ENCODE data around the gene PSMF1. TPM values are rescaled to one million over a fixed set of nuclear protein-coding genes. Genes with fewer than 3 reads are reported as not detected.
"Not testable (repeated sequence)": the region's sequence is repeated elsewhere in the genome, so short reads cannot be mapped to it uniquely, and the experiment has no call there.

PSMF1 gene
- polyA plus RNA-seq, 3 donors: 117 to 136 (median 119) TPM

DNA sequence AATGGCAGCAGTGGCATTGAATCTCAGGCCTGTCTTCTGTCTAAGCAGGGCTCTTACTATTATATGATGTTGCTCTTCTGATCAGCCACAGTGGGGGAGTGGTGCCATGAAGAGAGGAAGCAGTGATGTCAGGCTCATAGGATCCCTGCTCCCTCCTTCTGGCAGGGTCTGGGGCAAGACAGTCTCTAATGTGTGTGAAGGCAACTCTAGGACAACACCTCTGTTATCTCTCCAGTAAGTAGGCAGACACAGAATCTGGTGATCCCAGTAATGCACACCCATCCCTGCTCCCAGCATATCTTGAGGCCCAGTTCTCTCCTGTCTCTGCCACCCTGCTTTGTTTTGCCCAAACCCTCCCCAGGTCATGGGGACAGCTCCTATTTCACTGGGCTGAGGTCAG, 93.6 kb downstream of the PSMF1 start:
- DNase-seq (ENCODE audit: low read depth in 3 of 3, low spot score in 2 of 3): no peak

DNA sequence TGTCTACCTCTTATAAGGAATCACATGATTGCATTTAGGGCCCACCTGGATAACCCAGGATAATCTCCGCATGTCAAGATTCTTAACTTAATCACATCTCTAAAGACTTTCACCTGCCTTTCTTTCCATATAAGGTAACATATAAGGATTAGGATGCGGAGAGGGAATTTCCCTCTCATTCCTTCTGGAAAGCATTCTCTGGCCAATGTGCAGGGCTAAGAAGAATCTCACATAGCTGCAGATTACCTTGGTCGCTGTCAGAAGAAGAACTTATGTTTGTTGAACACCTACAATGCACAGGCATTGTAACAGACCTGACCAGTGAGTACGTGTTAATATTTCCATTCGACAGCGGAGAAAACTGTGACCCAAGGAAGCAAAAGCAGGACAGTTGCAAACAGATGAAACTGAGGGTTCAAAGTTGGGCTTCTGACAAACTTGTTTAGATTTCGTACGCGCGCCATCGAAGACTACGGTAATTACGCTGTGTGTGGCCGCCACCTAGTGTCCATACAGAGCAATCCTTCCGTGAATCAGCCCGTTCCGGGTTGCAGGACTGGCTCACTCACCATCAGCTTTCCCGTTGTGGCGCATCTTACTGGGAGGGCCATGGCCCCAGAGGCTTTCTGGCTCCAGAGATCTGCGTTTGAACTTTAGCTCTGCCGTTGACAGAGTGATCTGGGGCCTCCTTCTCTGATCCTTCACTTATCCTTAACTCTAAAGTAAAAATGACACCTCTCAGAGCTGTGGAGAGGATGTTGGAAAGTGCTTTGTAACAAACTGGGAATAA, 94.4 kb downstream of the PSMF1 start:
- DNase-seq (ENCODE audit: low read depth in 3 of 3, low spot score in 2 of 3): no peak

DNA sequence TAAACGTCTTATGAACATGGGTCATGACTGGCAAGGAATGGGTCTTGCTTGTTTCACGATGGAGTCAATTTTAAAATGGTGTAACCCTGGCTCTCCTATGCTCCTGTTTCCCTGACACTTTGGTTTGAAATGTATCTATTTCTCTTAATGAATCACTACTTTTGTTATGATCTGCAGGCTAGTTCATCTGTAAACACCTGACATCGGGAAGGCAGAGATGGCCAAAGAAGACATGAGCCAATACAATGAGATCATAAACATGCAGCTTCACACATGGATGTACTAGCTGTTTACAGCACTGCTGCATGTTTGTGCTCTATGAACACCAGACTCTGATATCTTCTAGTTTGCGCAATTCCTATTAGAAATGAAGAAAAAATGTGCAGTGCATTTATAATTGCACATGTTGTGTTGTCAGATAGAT, 96.4 kb downstream of the PSMF1 start:
- DNase-seq (ENCODE audit: low read depth in 3 of 3, low spot score in 2 of 3): no peak

DNA sequence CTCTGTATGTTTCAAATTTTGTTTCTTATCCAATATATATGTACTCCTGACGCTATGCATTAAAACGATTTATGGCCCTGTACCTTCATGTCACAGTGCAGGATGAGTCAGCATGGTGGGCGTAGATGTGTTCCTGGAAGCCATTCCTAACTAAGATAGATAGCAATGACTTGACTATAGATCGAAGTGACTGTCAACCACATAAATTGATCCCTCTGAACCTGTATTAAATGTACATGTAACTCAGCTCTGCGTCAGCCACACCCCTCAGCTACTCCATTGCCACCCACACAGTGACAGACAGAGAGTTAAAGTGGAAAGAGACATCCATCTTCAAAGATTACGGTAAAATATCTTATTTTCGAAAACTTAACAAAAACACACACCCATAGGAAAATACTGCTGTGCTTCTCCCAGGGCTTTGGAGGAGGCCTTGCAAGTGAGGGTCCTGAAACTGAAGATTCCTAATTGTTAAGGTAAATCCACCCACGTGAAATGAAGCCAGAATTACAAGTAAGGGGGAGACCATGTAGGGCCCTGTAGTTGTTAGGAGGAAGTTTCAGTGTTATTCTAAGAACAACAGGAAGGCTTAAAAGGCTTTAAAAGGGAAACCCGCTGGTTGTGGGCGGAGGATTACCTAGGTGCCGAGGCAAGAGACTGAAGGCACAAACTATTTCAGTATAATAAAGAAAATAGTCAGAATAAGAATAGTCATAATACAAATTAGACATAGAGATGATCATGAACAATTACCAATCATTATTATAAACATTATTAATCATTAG, 97.2 kb downstream of the PSMF1 start:
- no peak for DNase-seq (ENCODE audit: low read depth in 3 of 3, low spot score in 2 of 3)

DNA sequence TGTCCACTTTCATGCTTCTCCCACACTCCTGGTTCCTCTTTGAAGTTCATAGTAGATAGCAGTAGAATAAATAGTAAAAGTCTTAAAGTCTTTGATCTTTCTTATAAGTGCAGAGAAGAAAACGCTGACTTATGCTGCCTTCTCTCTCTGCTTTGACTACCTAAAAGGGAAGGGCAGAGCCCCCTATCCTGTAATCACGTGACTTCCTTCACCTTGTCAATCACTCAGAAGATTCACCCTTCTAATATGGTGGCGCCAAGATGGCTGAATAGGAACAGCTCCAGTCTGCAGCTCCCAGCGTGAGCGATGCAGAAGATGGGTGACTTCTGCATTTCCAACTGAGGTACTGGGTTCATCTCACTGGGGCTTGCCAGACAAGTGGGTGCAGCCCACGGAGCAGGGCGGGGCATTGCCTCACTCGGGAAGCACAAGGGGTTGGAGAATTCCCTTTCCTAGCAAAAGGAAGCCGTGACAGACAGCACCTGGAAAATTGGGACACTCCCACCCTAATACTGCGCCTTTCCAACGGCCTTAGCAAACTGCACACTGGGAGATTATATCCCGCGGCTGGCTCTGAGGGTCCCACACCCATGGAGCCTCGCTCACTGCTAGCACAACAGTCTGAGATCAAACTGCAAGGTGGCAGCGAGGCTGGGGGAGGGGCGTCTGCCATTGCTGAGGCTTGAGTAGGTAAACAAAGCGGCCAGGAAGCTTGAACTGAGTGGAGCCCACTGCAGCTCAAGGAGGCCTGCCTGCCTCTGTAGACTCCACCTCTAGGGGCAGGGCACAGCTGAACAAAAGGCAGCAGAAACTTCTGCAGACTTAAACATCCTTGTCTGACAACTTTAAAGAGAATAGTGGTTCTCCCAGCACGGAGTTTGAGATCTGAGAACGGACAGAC, 98.4 kb downstream of the PSMF1 start:
- not testable (repeated sequence) for DNase-seq (ENCODE audit: low read depth in 3 of 3, low spot score in 2 of 3)

Other genes with a start within 250 kb of the PSMF1 start
- gene ANGPT4, start 202.3 kb upstream of the PSMF1 start, polyA plus RNA-seq (ENCODE audit: insufficient read length in 3 of 3): under 1 TPM; 0.15 to 0.50 (median 0.31) TPM
- 1 to 10 TPM; 1.0 to 1.1 (median 1.1) TPM for gene RSPO4, start 116.3 kb upstream of the PSMF1 start, polyA plus RNA-seq (ENCODE audit: insufficient read length in 3 of 3)
- gene TMEM74B, start 66.4 kb downstream of the PSMF1 start, polyA plus RNA-seq (ENCODE audit: insufficient read length in 3 of 3): 1 to 10 TPM; 2.0 to 2.6 (median 2.1) TPM
- under 1 TPM; 0.37 to 0.58 (median 0.49) TPM for gene C20orf202, start 84.9 kb downstream of the PSMF1 start, polyA plus RNA-seq (ENCODE audit: insufficient read length in 3 of 3)
- gene RAD21L1, start 107.4 kb downstream of the PSMF1 start, polyA plus RNA-seq (ENCODE audit: insufficient read length in 3 of 3): not detected
- gene SNPH, start 147.7 kb downstream of the PSMF1 start, polyA plus RNA-seq (ENCODE audit: insufficient read length in 3 of 3): 1 to 10 TPM; 1.8 to 3.1 (median 2.2) TPM
- 1 to 10 TPM; 2.2 to 2.4 (median 2.2) TPM for gene SDCBP2, start 210.5 kb downstream of the PSMF1 start, polyA plus RNA-seq (ENCODE audit: insufficient read length in 3 of 3)